GM21367 (cell line): ENCODE measurements around the gene SVIL.
"Not testable (repeated sequence)": the region's sequence is repeated elsewhere in the genome, so short reads cannot be mapped to it uniquely, and the experiment has no call there.

Source experiments
- ATAC-seq: cut with Tn5 transposase; IDR thresholded peaks from one replicate; pipeline ENCODE4 v1.9.1; 2021; ENCODE audit not compliant: unreplicated experiment

The SVIL gene

GRCh38 chr10:29623797-29624196 lies 11.0 kb downstream of the SVIL start:
- ATAC-seq = no peak

GRCh38 chr10:29622382-29622922 lies 12.3 kb downstream of the SVIL start:
- no peak for ATAC-seq

- no peak for ATAC-seq
These were observed 13.6 kb downstream of the SVIL start for GRCh38 chr10:29621161-29621560.

- ATAC-seq = no peak
These were observed 14.6 kb downstream of the SVIL start for GRCh38 chr10:29620112-29620690.

- no peak for ATAC-seq
These were observed 15.5 kb downstream of the SVIL start for GRCh38 chr10:29619241-29619669.

- no peak for ATAC-seq
These were observed 16.2 kb downstream of the SVIL start for GRCh38 chr10:29618341-29619171.

- ATAC-seq = no peak
These were observed 16.9 kb downstream of the SVIL start for GRCh38 chr10:29617880-29618340.

GRCh38 chr10:29616542-29616941 lies 18.2 kb downstream of the SVIL start:
- no peak for ATAC-seq

- no peak for ATAC-seq
These were observed 19.6 kb downstream of the SVIL start for GRCh38 chr10:29615195-29615594.

- not testable (repeated sequence) for ATAC-seq
These were observed 20.5 kb downstream of the SVIL start for GRCh38 chr10:29614289-29614688.

- no peak for ATAC-seq
These were observed 21.0 kb downstream of the SVIL start for GRCh38 chr10:29613791-29614190.

GRCh38 chr10:29613196-29613595 lies 21.6 kb downstream of the SVIL start:
- ATAC-seq = no peak

GRCh38 chr10:29612657-29613056 lies 22.1 kb downstream of the SVIL start:
- ATAC-seq = no peak

GRCh38 chr10:29611781-29612381 lies 22.9 kb downstream of the SVIL start:
- no peak for ATAC-seq

- ATAC-seq = no peak
These were observed 23.7 kb downstream of the SVIL start for GRCh38 chr10:29610876-29611647.

GRCh38 chr10:29610331-29610730 lies 24.4 kb downstream of the SVIL start:
- ATAC-seq = not testable (repeated sequence)

GRCh38 chr10:29609696-29610095 lies 25.1 kb downstream of the SVIL start:
- ATAC-seq = no peak

- no peak for ATAC-seq
These were observed 26.1 kb downstream of the SVIL start for GRCh38 chr10:29608476-29609301.

- ATAC-seq = no peak
These were observed 26.7 kb downstream of the SVIL start for GRCh38 chr10:29608062-29608461.

GRCh38 chr10:29607576-29607975 lies 27.2 kb downstream of the SVIL start:
- ATAC-seq = no peak
